Measurements from ENCODE around the gene APOBEC3C. TPM values are rescaled to one million over a fixed set of nuclear protein-coding genes. Genes with fewer than 3 reads are reported as not detected.

The APOBEC3C gene
- total and polyA plus RNA-seq, 2 of the 4 experiments (the other 2 are of a cell fraction), result 6.6 to 32.0 TPM

DNA sequence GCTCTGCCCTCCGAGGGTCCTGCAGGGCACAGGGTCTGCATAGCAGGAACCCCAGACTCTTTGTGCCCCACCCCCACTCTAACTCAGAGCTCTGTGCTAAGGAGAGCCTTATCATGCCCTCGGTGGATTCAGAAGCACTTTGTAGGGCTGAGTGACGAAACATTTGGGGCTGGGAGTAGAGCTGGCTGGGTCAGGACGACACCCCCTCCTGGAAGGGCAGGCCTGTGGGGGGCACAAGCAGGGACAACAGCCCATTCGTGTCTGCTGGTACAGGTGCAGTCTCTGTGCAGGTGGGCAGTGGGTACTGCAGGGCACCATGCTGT, 47.7 kb upstream of the APOBEC3C start:
- Histone ChIP-seq H3K4me3 (ENCODE audit: insufficient read depth, low read depth, low read length) (no peak overlapping the region), H3K56ac (ENCODE audit: extremely low read depth, insufficient read depth, low read length) (no peak overlapping the region), H3K9ac (ENCODE audit: low read depth, low read length) (no peak overlapping the region), H3K9me1 (ENCODE audit: insufficient read depth, low read length) (no peaks in the 10 kb centered on the region), H3K18ac (ENCODE audit: low read depth, low read length) (no peak overlapping the region), H2BK120ac (ENCODE audit: low read depth, low read length) (no peak overlapping the region), H3K9me3 (ENCODE audit: control insufficient read depth, insufficient read depth, low read length) (no peaks in the 10 kb centered on the region), H2BK20ac (ENCODE audit: low read depth, low read length) (no peak overlapping the region), H3K4me2 (ENCODE audit: low read depth, low read length) (no peak overlapping the region), H3K23ac (ENCODE audit: low read depth, low read length) (no peak overlapping the region), H3K36me3 (ENCODE audit: control insufficient read depth, insufficient read depth, low read length) (no peaks in the 10 kb centered on the region), H3K4ac (ENCODE audit: low read depth, low read length) (no peak overlapping the region), H2BK5ac (ENCODE audit: low read depth, low read length, poor library complexity, severe bottlenecking) (no peak overlapping the region), H3K14ac (replicated peaks; ENCODE audit: low read depth, low read length) (no peak overlapping the region), H3K27ac (ENCODE audit: insufficient read depth, low read length) (no peak overlapping the region), H4K91ac (ENCODE audit: insufficient read depth, low read depth, low read length) (no peak overlapping the region), H4K8ac (ENCODE audit: low read depth in 2 of 2, low read length in 2 of 2) (no peak overlapping the region), H3K4me1 (ENCODE audit: control insufficient read depth, insufficient read depth, low read length) (no peaks in the 10 kb centered on the region), H2AK9ac (replicated peaks; ENCODE audit: low read depth, low read length, poor library complexity) (no peak overlapping the region), H4K5ac (ENCODE audit: low read depth, low read length) (no peak overlapping the region), H3K79me1 (ENCODE audit: low read depth in 1 of 2, low read length in 2 of 2) (no peaks in the 10 kb centered on the region), H4K20me1 (ENCODE audit: insufficient read depth, low read length) (no peaks in the 10 kb centered on the region; the same call in 1 of the 2 replicates), H2AK5ac (ENCODE audit: low read depth, low read length) (no peak overlapping the region), H2BK15ac (ENCODE audit: low read depth, low read length) (no peak overlapping the region), H2AFZ (replicated peaks; ENCODE audit: low read length, poor library complexity) (no peak overlapping the region), H3K27me3 (ENCODE audit: control insufficient read depth, insufficient read depth, low read length) (peaks cover 58% of the 10 kb centered on the region)
- 14% methylated on average over 1 of the region's 5 CpGs; no CpG with 5 or more reads in 1 of the 2 experiments for WGBS, 2 experiments (ENCODE audit: extremely low coverage in 2 of 2, insufficient read length in 1 of 2)
- no peak for TF ChIP-seq MAFK (IDR thresholded peaks at IDR 0.05; ENCODE audit: low read depth, low read length)
- no peak for TF ChIP-seq NFE2L2 (IDR thresholded peaks at IDR 0.05; ENCODE audit: low read depth, low read length)
- TF ChIP-seq RAD21 (IDR thresholded peaks at IDR 0.05; ENCODE audit: low read length), result no peak
- no peak for TF ChIP-seq RFX5 (IDR thresholded peaks at IDR 0.05; ENCODE audit: low read depth, low read length)
- no peak for TF ChIP-seq CHD1 (IDR thresholded peaks at IDR 0.05; ENCODE audit: low read depth, low read length)
- no peak for TF ChIP-seq ELK1 (IDR thresholded peaks at IDR 0.05; ENCODE audit: borderline replicate concordance, low read depth, low read length)
- TF ChIP-seq MAZ (IDR thresholded peaks at IDR 0.05; ENCODE audit: borderline replicate concordance, low read depth, low read length), result no peak
- TF ChIP-seq FOS (IDR thresholded peaks at IDR 0.05; ENCODE audit: low read depth, low read length), result no peak
- TF ChIP-seq SMC3 (IDR thresholded peaks at IDR 0.05; ENCODE audit: low read depth, low read length), result no peak
- in situ Hi-C loops (cut with MboI; ENCODE audit: low sequenced_read_pairs), result no loop called here
- no TSS peak for BruUV-seq (replicated peaks)
- DNase-seq (no peak), ATAC-seq (ENCODE audit: low read depth) (no peak)
- dilution Hi-C loops (cut with HindIII; ENCODE audit: low sequenced_read_pairs, unreplicated experiment), result no loop called here
- ChIA-PET CTCF (no interaction called here), POLR2A (ENCODE audit: unreplicated experiment) (no interaction called here)
- intact Hi-C loops (cut with micrococcal nuclease), result no loop called here
